Spleen (tissue), 7 donors: ENCODE measurements around the gene CASP8AP2.

ENCODE experiments used
- POLR2A ChIP-seq, 3 donors: fragments of 450-650 bp; IDR thresholded peaks; one replicate each; pipeline ENCODE4 v1.5.1; 2017; ENCODE audit warnings: antibody characterized with exemption in 3 of 3, mild to moderate bottlenecking in 1 of 3
- TF ChIP-seq, protein P1 (sequence below), 11 experiments: fragments of 200-600 bp in 7 of 11; fragments of 450-650 bp in 4 of 11; sonication (generic) in 4 of 11; IDR thresholded peaks in 8 of 11; conservative IDR thresholded peaks in 3 of 11; 1 replicate in 7 of 11; 2 replicates in 4 of 11; pipeline versions ENCODE4 v1.4.0 to v1.8.0; 2016 to 2021; ENCODE audit warnings: antibody characterized with exemption in 11 of 11, inconsistent platforms in 4 of 11, mild to moderate bottlenecking in 1 of 11
- donor health status: DM: no; HTN: no; CAD: no; lungs with moderate emphysema.
- donor health status: DM: no; HTN: no; CAD: no.
- donor health status: DM: no; HTN: no; CAD: no.

DNA sequence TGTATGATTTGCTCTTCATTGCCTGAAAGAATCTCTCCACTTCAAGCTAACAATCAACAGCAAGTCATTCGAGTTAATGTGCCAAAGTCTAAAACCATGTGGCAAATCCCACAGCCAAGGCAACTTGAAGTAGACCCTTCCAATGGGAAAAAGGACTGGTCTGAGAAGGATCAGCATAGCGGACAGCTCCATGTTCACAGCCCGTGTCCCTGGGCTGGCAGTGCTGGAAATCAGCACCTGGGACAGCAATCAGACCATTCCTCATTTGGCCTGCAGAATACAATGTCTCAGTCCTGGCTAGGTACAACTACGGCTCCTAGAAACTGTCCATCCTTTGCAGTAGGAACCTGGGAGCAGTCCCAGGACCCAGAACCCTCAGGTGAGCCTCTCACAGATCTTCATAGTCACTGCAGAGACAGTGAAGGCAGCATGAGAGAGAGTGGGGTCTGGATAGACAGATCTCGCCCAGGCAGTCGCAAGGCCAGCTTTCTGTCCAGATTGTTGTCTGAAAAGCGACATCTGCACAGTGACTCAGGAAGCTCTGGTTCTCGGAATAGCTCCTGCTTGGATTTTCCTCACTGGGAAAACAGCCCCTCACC is 65.7 kb downstream of the CASP8AP2 start:
- TF ChIP-seq, protein P1, sequence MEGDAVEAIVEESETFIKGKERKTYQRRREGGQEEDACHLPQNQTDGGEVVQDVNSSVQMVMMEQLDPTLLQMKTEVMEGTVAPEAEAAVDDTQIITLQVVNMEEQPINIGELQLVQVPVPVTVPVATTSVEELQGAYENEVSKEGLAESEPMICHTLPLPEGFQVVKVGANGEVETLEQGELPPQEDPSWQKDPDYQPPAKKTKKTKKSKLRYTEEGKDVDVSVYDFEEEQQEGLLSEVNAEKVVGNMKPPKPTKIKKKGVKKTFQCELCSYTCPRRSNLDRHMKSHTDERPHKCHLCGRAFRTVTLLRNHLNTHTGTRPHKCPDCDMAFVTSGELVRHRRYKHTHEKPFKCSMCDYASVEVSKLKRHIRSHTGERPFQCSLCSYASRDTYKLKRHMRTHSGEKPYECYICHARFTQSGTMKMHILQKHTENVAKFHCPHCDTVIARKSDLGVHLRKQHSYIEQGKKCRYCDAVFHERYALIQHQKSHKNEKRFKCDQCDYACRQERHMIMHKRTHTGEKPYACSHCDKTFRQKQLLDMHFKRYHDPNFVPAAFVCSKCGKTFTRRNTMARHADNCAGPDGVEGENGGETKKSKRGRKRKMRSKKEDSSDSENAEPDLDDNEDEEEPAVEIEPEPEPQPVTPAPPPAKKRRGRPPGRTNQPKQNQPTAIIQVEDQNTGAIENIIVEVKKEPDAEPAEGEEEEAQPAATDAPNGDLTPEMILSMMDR (IDR thresholded peaks at IDR 0.05 in 8 of 11, conservative IDR thresholded peaks at IDR 0.05 in 3 of 11): no peak
- TF ChIP-seq POLR2A (IDR thresholded peaks at IDR 0.05): no peak
